HEK293 (cell line): Measurements from ENCODE around the gene IPO13.

Experiments used
- CTCF ChIA-PET: fragments of 350-600 bp; formaldehyde crosslinking; extraction: SDS; loops from one replicate; lab custom pipeline; 2021; ENCODE audit warnings: antibody characterized with exemption; lab: Yijun Ruan, JAX
- POLR2A ChIA-PET: fragments of 300-600 bp; formaldehyde crosslinking; extraction: SDS; loops from one replicate; lab custom pipeline; 2020; ENCODE audit warnings: antibody characterized with exemption, inconsistent platforms; lab: Yijun Ruan, JAX
- H3K27ac ChIP-seq: fragments of 200-500 bp; sonication (Bioruptor generic); 2 replicates; pipeline ENCODE4 v1.5.1; 2014; ENCODE audit warnings: low read depth, low read length, control low read depth, inconsistent platforms; ENCODE audit errors: extremely low read depth
- H3K36me3 ChIP-seq, 2 experiments: fragments of 200-500 bp in 1 of 2; sonication (Bioruptor generic) in 1 of 2; 1 replicate in 1 of 2; 2 replicates in 1 of 2; pipeline ENCODE4 v1.5.1; 2014 to 2017; ENCODE audit warnings: inconsistent platforms in 2 of 2, low read length in 2 of 2; ENCODE audit not compliant: control insufficient read depth in 2 of 2, insufficient read depth in 1 of 2
- H3K4me1 ChIP-seq: fragments of 200-500 bp; sonication (Bioruptor generic); 2 replicates; pipeline ENCODE4 v1.5.1; 2014; ENCODE audit warnings: mild to moderate bottlenecking, low read length, inconsistent platforms; ENCODE audit not compliant: control insufficient read depth, insufficient read depth
- H3K4me3 ChIP-seq: 2 replicates; pipeline ENCODE4 v1.5.1; 2011; ENCODE audit warnings: low read depth, mild to moderate bottlenecking, control low read depth, low read length, moderate library complexity
- H3K9me3 ChIP-seq: fragments of 200-500 bp; sonication (Bioruptor generic); 2 replicates; pipeline ENCODE4 v1.5.1; 2014; ENCODE audit warnings: low read depth, low read length, inconsistent platforms; ENCODE audit not compliant: control insufficient read depth, insufficient read depth
- GLIS2 ChIP-seq: fragments of 450-650 bp; formaldehyde crosslinking; IDR thresholded peaks from 2 replicates; pipeline ENCODE4 v1.5.1; 2016; ENCODE audit warnings: missing biosample characterization, missing genetic modification characterization
- MZF1 ChIP-seq: fragments of 450-650 bp; formaldehyde crosslinking; IDR thresholded peaks from 2 replicates; pipeline ENCODE4 v1.5.1; 2017; ENCODE audit warnings: missing biosample characterization, missing genetic modification characterization, borderline replicate concordance
- SCRT2 ChIP-seq: fragments of 450-650 bp; formaldehyde crosslinking; IDR thresholded peaks from 2 replicates; pipeline ENCODE4 v1.5.1; 2016; ENCODE audit warnings: missing biosample characterization, missing genetic modification characterization
- SP2 ChIP-seq: fragments of 450-650 bp; formaldehyde crosslinking; IDR thresholded peaks from 2 replicates; pipeline ENCODE4 v1.5.1; 2016; ENCODE audit warnings: missing biosample characterization, missing genetic modification characterization
- YY1 ChIP-seq: fragments of 450-650 bp; formaldehyde crosslinking; IDR thresholded peaks from 2 replicates; pipeline ENCODE4 v1.5.1; 2018; ENCODE audit warnings: missing biosample characterization, missing genetic modification characterization
- ZBTB7A ChIP-seq: fragments of 450-650 bp; formaldehyde crosslinking; IDR thresholded peaks from 2 replicates; pipeline ENCODE4 v1.5.1; 2016; ENCODE audit warnings: low read depth, missing biosample characterization, missing genetic modification characterization
- ZFP69B ChIP-seq: fragments of 450-650 bp; formaldehyde crosslinking; IDR thresholded peaks from 2 replicates; pipeline ENCODE4 v1.5.1; 2016; ENCODE audit warnings: missing biosample characterization, missing genetic modification characterization
- ZIC2 ChIP-seq: fragments of 450-650 bp; formaldehyde crosslinking; IDR thresholded peaks from 2 replicates; pipeline ENCODE4 v1.5.1; 2016; ENCODE audit warnings: missing biosample characterization, missing genetic modification characterization
- ZNF341 ChIP-seq: fragments of 450-650 bp; formaldehyde crosslinking; IDR thresholded peaks from 2 replicates; pipeline ENCODE4; 2016; ENCODE audit warnings: low read depth, missing biosample characterization, missing genetic modification characterization
- ZNF510 ChIP-seq: fragments of 450-650 bp; formaldehyde crosslinking; IDR thresholded peaks from 2 replicates; pipeline ENCODE4 v1.5.1; 2018; ENCODE audit warnings: mild to moderate bottlenecking, missing genetic modification characterization, missing biosample characterization; ENCODE audit not compliant: insufficient replicate concordance
- ZNF514 ChIP-seq: fragments of 450-650 bp; formaldehyde crosslinking; IDR thresholded peaks from 2 replicates; pipeline ENCODE4 v1.5.1; 2016; ENCODE audit warnings: missing biosample characterization, missing genetic modification characterization
- ZNF600 ChIP-seq: fragments of 450-650 bp; formaldehyde crosslinking; IDR thresholded peaks from 2 replicates; pipeline ENCODE4 v1.5.1; 2016; ENCODE audit warnings: missing biosample characterization, missing genetic modification characterization
- ZNF626 ChIP-seq: fragments of 450-650 bp; sonication (Bioruptor Pico); formaldehyde crosslinking; IDR thresholded peaks from 2 replicates; pipeline ENCODE4 v1.5.1; 2018; ENCODE audit warnings: missing biosample characterization, missing genetic modification characterization, inconsistent platforms
- ZNF76 ChIP-seq: fragments of 450-650 bp; formaldehyde crosslinking; IDR thresholded peaks from 2 replicates; pipeline ENCODE4; 2016; ENCODE audit warnings: low read depth, missing biosample characterization, missing genetic modification characterization, borderline replicate concordance
- ZNF792 ChIP-seq: fragments of 450-650 bp; formaldehyde crosslinking; IDR thresholded peaks from 2 replicates; pipeline ENCODE4 v1.5.1; 2016; ENCODE audit warnings: missing biosample characterization, missing genetic modification characterization
- TF ChIP-seq, protein P1 (sequence below): fragments of 450-650 bp; formaldehyde crosslinking; IDR thresholded peaks from 2 replicates; pipeline ENCODE4 v1.5.1; 2016; ENCODE audit warnings: missing biosample characterization, missing genetic modification characterization
- TF ChIP-seq, protein P2 (sequence below): fragments of 450-650 bp; formaldehyde crosslinking; IDR thresholded peaks from 2 replicates; pipeline ENCODE4 v1.5.1; 2016; ENCODE audit warnings: missing biosample characterization, missing genetic modification characterization
- TF ChIP-seq, protein P3 (sequence below): fragments of 450-650 bp; IDR thresholded peaks from 2 replicates; pipeline ENCODE4 v1.5.1; 2018; ENCODE audit warnings: missing biosample characterization, missing genetic modification characterization

The IPO13 gene

DNA sequence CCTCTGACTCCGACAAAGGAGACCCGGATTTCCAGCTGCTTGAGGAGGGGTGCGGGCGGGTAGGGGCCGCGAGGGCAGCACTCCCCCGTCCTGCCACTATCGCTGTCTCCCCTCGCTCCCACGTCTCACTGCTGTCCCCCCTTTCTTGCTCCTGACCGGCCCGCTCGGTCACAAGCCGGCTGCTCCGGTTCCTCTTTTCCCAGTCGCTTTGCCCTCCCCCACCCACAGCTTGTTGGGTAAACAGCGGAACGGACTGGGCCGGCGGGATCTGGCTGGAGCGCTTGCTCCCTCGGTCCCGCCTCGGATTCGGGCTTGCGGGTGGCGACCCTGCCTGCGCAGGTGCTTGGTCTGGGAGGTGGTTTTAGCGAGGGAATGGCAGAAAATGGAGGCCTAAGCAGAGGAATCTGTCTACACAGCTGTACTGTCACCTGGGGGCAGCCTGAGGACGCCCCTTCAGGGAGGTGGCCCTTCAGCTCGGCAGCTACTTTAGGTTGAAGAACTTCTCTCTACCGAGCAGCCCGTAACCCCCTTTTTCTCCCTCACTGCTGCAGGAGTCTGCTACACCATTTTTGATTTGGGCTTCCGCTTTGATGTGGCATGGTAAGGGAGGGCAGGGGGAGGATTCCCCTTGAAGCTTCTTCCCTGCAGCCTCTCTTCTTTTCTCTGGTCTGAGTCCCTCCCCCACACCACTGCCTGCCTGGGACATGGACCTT lies 28.7 kb downstream of the IPO13 start:
- peak overlapping the region; percentile 88 for H3K4me3 ChIP-seq
- H3K36me3 ChIP-seq = peaks cover 7 to 58% of the 10 kb centered on the region in 2 experiments; a peak in 2 of 3 replicates
- peak overlapping the region; percentile 70; the same call in 1 of the 2 replicates for H3K27ac ChIP-seq
- TF ChIP-seq, protein P1, sequence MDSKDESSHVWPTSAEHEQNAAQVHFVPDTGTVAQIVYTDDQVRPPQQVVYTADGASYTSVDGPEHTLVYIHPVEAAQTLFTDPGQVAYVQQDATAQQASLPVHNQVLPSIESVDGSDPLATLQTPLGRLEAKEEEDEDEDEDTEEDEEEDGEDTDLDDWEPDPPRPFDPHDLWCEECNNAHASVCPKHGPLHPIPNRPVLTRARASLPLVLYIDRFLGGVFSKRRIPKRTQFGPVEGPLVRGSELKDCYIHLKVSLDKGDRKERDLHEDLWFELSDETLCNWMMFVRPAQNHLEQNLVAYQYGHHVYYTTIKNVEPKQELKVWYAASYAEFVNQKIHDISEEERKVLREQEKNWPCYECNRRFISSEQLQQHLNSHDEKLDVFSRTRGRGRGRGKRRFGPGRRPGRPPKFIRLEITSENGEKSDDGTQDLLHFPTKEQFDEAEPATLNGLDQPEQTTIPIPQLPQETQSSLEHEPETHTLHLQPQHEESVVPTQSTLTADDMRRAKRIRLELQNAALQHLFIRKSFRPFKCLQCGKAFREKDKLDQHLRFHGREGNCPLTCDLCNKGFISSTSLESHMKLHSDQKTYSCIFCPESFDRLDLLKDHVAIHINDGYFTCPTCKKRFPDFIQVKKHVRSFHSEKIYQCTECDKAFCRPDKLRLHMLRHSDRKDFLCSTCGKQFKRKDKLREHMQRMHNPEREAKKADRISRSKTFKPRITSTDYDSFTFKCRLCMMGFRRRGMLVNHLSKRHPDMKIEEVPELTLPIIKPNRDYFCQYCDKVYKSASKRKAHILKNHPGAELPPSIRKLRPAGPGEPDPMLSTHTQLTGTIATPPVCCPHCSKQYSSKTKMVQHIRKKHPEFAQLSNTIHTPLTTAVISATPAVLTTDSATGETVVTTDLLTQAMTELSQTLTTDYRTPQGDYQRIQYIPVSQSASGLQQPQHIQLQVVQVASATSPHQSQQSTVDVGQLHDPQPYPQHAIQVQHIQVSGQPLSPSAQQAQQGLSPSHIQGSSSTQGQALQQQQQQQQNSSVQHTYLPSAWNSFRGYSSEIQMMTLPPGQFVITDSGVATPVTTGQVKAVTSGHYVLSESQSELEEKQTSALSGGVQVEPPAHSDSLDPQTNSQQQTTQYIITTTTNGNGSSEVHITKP (tag by site-specific recombination) = 0 out of 2 replicates have a peak, but pooled peaks have one; percentile 10
- TF ChIP-seq GLIS2 (tag by site-specific recombination) (peak; percentile 8; the same call in 1 of the 2 replicates), SP2 (tag by site-specific recombination) (peak; percentile 35), MZF1 (tag by site-specific recombination) (0 out of 2 replicates have a peak, but pooled peaks have one; percentile 24), ZNF600 (0 out of 2 replicates have a peak, but pooled peaks have one; percentile 46), ZNF514 (tag by site-specific recombination) (no peak), ZNF341 (tag by site-specific recombination) (peak; percentile 82), ZNF76 (tag by site-specific recombination) (peak; percentile 75), YY1 (tag by site-specific recombination) (no peak)
- TF ChIP-seq, protein P2, sequence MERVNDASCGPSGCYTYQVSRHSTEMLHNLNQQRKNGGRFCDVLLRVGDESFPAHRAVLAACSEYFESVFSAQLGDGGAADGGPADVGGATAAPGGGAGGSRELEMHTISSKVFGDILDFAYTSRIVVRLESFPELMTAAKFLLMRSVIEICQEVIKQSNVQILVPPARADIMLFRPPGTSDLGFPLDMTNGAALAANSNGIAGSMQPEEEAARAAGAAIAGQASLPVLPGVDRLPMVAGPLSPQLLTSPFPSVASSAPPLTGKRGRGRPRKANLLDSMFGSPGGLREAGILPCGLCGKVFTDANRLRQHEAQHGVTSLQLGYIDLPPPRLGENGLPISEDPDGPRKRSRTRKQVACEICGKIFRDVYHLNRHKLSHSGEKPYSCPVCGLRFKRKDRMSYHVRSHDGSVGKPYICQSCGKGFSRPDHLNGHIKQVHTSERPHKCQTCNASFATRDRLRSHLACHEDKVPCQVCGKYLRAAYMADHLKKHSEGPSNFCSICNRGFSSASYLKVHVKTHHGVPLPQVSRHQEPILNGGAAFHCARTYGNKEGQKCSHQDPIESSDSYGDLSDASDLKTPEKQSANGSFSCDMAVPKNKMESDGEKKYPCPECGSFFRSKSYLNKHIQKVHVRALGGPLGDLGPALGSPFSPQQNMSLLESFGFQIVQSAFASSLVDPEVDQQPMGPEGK (tag by site-specific recombination) = peak; percentile 76; the same call in 1 of the 2 replicates
- peaks cover 3% of the 10 kb centered on the region; the same call in 1 of the 2 replicates for H3K4me1 ChIP-seq
- H3K9me3 ChIP-seq = no peaks in the 10 kb centered on the region
- CTCF ChIA-PET = interaction anchor here (0.5 to 1.1 kb wide), 3 partner anchors 72 to 895 kb away, joined by 3 to 6 read pairs (median 3); no protein-coding TSS in a partner anchor
- POLR2A ChIA-PET = interaction anchor here (0.5 to 3.6 kb wide), 16 partner anchors 9 to 1566 kb away, joined by 3 to 15 read pairs (median 4); partner anchors contain the start of genes CCDC24, DMAP1, IPO13 and KDM4A

DNA sequence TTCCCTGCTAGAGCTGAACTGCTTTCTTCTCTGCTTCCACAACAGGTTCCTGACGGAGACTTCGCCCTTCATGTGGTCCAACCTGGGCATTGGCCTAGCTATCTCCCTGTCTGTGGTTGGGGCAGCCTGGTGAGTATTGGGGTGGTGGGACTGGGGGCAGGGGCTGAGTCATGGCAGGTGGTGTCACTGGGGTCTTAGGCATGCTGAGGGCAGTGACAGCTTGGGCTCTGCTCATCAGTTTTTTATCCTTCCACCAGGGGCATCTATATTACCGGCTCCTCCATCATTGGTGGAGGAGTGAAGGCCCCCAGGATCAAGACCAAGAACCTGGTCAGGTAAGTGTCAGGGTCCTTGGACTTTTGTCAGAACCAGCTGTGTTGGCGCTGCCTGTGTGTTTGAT lies 29.3 kb downstream of the IPO13 start:
- ChIA-PET POLR2A (interaction anchor here (0.5 to 3.6 kb wide), 6 partner anchors 10 to 317 kb away, joined by 3 to 15 read pairs (median 6); partner anchors contain the start of genes CCDC24 and IPO13), CTCF (interaction anchor here (0.5 to 1.1 kb wide), 2 partner anchors 71 to 894 kb away, joined by 3 to 6 read pairs; no protein-coding TSS in a partner anchor)
- no peak for TF ChIP-seq ZBTB7A (tag by site-specific recombination)
- peak; percentile 45; the same call in 1 of the 2 replicates for TF ChIP-seq SCRT2 (tag by site-specific recombination)
- Histone ChIP-seq H3K4me1 (peaks cover 3% of the 10 kb centered on the region; the same call in 1 of the 2 replicates), H3K36me3 (peaks cover 7 to 62% of the 10 kb centered on the region in 2 experiments; a peak in 2 of 3 replicates), H3K4me3 (peak overlapping the region; percentile 88), H3K27ac (no peak overlapping the region), H3K9me3 (no peaks in the 10 kb centered on the region)

DNA sequence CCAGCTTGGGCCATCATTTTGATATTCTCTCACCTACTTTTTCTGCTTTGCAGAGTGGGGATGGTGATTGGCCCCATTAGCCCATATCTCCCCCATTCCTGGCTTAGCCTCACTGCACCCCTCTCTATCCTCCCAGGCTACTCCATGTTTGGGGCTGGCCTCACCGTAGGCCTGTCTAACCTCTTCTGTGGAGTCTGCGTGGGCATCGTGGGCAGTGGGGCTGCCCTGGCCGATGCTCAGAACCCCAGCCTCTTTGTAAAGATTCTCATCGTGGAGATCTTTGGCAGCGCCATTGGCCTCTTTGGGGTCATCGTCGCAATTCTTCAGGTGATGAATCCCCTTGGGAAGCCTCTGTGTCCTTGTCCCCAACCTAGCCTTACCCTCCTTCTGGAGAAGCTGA lies 30.1 kb downstream of the IPO13 start:
- POLR2A ChIA-PET = interaction anchor here (1.1 to 3.6 kb wide), 2 partner anchors 15 to 54 kb away, joined by 3 to 15 read pairs; partner anchors contain the start of genes CCDC24 and SLC6A9

More for the DNA sequence above, 30.1 kb downstream of the IPO13 start:
- CTCF ChIA-PET = no interaction called here
- peaks cover 7 to 62% of the 10 kb centered on the region in 2 experiments; a peak in 2 of 3 replicates for H3K36me3 ChIP-seq
- peaks cover 3% of the 10 kb centered on the region; the same call in 1 of the 2 replicates for H3K4me1 ChIP-seq
- no peak for TF ChIP-seq ZIC2 (tag by site-specific recombination)
- TF ChIP-seq ZNF792 = no peak
- TF ChIP-seq ZNF626 (tag by site-specific recombination) = no peak
- TF ChIP-seq ZNF510 (tag by site-specific recombination) = no peak
- no peak for TF ChIP-seq ZFP69B
- TF ChIP-seq, protein P3, sequence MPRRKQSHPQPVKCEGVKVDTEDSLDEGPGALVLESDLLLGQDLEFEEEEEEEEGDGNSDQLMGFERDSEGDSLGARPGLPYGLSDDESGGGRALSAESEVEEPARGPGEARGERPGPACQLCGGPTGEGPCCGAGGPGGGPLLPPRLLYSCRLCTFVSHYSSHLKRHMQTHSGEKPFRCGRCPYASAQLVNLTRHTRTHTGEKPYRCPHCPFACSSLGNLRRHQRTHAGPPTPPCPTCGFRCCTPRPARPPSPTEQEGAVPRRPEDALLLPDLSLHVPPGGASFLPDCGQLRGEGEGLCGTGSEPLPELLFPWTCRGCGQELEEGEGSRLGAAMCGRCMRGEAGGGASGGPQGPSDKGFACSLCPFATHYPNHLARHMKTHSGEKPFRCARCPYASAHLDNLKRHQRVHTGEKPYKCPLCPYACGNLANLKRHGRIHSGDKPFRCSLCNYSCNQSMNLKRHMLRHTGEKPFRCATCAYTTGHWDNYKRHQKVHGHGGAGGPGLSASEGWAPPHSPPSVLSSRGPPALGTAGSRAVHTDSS = no peak
- H3K9me3 ChIP-seq = no peaks in the 10 kb centered on the region
- no peak overlapping the region for H3K27ac ChIP-seq
- H3K4me3 ChIP-seq = no peak overlapping the region
